ENCODE data around the gene B3GALT6. TPM values are rescaled to one million over a fixed set of nuclear protein-coding genes. Genes with fewer than 3 reads are reported as not detected.

The B3GALT6 gene
- total RNA-seq, 1 experiment from 2014 or later = 27.1 TPM

GRCh38 chr1:1281533-1282321 is 49.7 kb downstream of the B3GALT6 start:
- Mint-ChIP-seq H3K36me3 (ENCODE audit: insufficient read depth in 1 of 3, low read depth in 3 of 3) (no peaks in the 10 kb centered on the region), H3K4me1 (0 out of 4 replicates have a peak, but pooled peaks cover 0 to 5% of the 10 kb centered on the region in 2 experiments), H3K27ac (no peak overlapping the region), H3K4me3 (no peak overlapping the region), H3K9me3 (no peaks in the 10 kb centered on the region; a peak in 1 of 5 replicates), H3K27me3 (ENCODE audit: low read depth) (peaks cover 6% of the 10 kb centered on the region)
- TF ChIP-seq CTCF (conservative IDR thresholded peaks at IDR 0.05) = no peak
- Histone ChIP-seq H2AK5ac (ENCODE audit: insufficient read length, low read length) (no peak overlapping the region), H3K4ac (ENCODE audit: low read depth, low read length) (no peak overlapping the region), H3K23ac (ENCODE audit: insufficient read length, low read depth, low read length) (no peak overlapping the region), H3K23me2 (ENCODE audit: insufficient read length, low read depth, low read length, poor library complexity, severe bottlenecking) (no peaks in the 10 kb centered on the region), H3K14ac (ENCODE audit: insufficient read depth, low read length) (no peak overlapping the region; the same call in 1 of the 2 replicates), H3K4me1 (ENCODE audit: insufficient read depth, low read length) (no peaks in the 10 kb centered on the region), H2BK12ac (ENCODE audit: insufficient read length, low read depth, low read length) (no peak overlapping the region), H3K79me2 (ENCODE audit: insufficient read depth, low read length) (no peaks in the 10 kb centered on the region), H4K5ac (ENCODE audit: insufficient read length, low read depth, low read length) (no peak overlapping the region), H4K8ac (replicated peaks; ENCODE audit: insufficient read length, low read depth, low read length) (no peak overlapping the region), H2BK15ac (ENCODE audit: low read depth, low read length) (no peak overlapping the region), H3K9ac (ENCODE audit: extremely low read depth, insufficient read length, low read length) (no peak overlapping the region), H3K18ac (ENCODE audit: insufficient read length, low read depth, low read length) (no peak overlapping the region), H3K79me1 (ENCODE audit: insufficient read depth, low read depth, low read length, poor library complexity, severe bottlenecking) (no peaks in the 10 kb centered on the region), H3K56ac (ENCODE audit: insufficient read length, low read depth, low read length) (no peak overlapping the region), H2BK20ac (ENCODE audit: low read depth, low read length, poor library complexity, severe bottlenecking) (no peak overlapping the region), H3K9me3 (ENCODE audit: control insufficient read depth, low read depth, low read length) (no peaks in the 10 kb centered on the region), H4K91ac (ENCODE audit: insufficient read length, low read depth, low read length) (no peak overlapping the region), H2BK120ac (ENCODE audit: low read depth, low read length, poor library complexity, severe bottlenecking) (no peak overlapping the region), H2AFZ (ENCODE audit: low read length) (no peak overlapping the region), H2BK5ac (ENCODE audit: insufficient read length, low read length) (no peak overlapping the region), H3K27ac (ENCODE audit: insufficient read length, low read depth, low read length) (no peak overlapping the region), H3T11ph (ENCODE audit: low read length) (no peak overlapping the region), H4K20me1 (ENCODE audit: control insufficient read depth, insufficient read depth, insufficient read length) (no peaks in the 10 kb centered on the region), H3K4me2 (ENCODE audit: insufficient read depth, insufficient read length, low read length) (no peak overlapping the region), H3K27me3 (ENCODE audit: insufficient read depth, low read length) (no peaks in the 10 kb centered on the region)
- no CpG with 5 or more reads among the region's 26 CpGs for WGBS (ENCODE audit: extremely low coverage, insufficient read length, low lambda C conversion rate)
- DNase-seq = no peak

Measured in H9 (cell line).